Measurements from ENCODE around the gene UBE2QL1.

Gene UBE2QL1

DNA sequence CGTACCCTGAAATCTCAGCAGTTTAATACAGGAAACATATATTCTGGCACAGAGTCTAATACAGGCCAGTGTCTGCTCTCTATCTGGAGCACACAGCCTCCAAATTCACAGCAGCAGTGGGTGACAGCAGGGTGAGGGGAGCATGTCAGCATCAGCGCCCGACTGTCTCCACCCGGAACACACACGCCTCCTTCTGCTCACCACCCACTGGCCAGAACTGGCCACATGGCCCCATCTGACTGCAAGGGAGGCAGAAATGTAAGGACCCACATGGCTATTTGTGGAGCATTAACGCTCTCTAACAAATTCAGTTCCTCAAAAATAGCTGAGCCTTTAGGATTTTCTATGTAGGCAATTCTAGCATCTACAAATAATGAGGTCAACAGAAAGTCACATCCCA lies 24.6 kb downstream of the UBE2QL1 start:
- Histone ChIP-seq H3K4me3 (ENCODE audit: low read depth in 1 of 2, low read length in 1 of 2) (no peak overlapping the region), H3K36me3 (no peaks in the 10 kb centered on the region), H3K27ac (no peak overlapping the region), H3K9me3 (no peaks in the 10 kb centered on the region), H3K27me3 (peaks cover 2% of the 10 kb centered on the region), H3K4me1 (ENCODE audit: control insufficient read depth in 1 of 2, insufficient read depth in 1 of 2, low read depth in 1 of 2, low read length in 1 of 2) (no peaks in the 10 kb centered on the region)
- TF ChIP-seq, protein P1, sequence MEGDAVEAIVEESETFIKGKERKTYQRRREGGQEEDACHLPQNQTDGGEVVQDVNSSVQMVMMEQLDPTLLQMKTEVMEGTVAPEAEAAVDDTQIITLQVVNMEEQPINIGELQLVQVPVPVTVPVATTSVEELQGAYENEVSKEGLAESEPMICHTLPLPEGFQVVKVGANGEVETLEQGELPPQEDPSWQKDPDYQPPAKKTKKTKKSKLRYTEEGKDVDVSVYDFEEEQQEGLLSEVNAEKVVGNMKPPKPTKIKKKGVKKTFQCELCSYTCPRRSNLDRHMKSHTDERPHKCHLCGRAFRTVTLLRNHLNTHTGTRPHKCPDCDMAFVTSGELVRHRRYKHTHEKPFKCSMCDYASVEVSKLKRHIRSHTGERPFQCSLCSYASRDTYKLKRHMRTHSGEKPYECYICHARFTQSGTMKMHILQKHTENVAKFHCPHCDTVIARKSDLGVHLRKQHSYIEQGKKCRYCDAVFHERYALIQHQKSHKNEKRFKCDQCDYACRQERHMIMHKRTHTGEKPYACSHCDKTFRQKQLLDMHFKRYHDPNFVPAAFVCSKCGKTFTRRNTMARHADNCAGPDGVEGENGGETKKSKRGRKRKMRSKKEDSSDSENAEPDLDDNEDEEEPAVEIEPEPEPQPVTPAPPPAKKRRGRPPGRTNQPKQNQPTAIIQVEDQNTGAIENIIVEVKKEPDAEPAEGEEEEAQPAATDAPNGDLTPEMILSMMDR (IDR thresholded peaks at IDR 0.05), result no peak

DNA sequence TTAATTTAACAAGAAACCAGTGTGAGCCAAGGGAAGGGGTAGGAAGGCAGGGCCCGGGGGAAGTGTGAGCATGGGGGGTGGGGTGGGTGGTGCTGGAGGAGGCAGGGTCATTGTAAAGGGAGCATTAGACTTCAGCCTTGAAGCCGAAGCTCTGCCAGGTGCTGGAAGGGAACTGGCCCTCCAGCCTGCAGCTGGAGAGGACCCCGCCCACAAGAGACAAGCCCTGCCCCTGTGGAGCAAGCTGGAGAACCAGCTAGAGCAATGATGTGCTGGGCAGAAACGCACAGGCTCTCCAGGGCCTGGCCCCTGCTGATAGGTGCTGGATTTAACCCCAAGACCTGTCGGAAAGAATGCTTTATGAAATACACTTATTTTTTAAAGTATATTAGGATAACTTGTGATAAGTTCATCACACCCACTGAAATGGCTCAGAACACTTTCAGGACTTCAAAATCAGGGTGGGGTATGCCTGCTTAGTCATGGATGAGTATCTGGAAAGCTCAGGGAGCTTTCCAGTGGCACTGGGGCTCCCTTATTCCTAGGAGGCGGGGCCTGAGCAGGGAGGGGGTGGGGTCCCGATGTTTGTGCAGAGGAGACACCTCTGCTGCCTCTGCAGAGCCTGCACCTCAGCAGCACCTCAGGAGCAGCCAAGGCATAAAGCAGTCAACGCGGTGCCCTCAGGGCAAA lies 27.1 kb downstream of the UBE2QL1 start:
- Histone ChIP-seq H3K4me1 (ENCODE audit: control insufficient read depth in 1 of 2, insufficient read depth in 1 of 2, low read depth in 1 of 2, low read length in 1 of 2) (no peaks in the 10 kb centered on the region), H3K4me3 (ENCODE audit: low read depth in 1 of 2, low read length in 1 of 2) (no peak overlapping the region), H3K27me3 (no peaks in the 10 kb centered on the region), H3K36me3 (no peaks in the 10 kb centered on the region), H3K9me3 (no peaks in the 10 kb centered on the region), H3K27ac (no peak overlapping the region)
- TF ChIP-seq, protein P1 (IDR thresholded peaks at IDR 0.05), result no peak

DNA sequence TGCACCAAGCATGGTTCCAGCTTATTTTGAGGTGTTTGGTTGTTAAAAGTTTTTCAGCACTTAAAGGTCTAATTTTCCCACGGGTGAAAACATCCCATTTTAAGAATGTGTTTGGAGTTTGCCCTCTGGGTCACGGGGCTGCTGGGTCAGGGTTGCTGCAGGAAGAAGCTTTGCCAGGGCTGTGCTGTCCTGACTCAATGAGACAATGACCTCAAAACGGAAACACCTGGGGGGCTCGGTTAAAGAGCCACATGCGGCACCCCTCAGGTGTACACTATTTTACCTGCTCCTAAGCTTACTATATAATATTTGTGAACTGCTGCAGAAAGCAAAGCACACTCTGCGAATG lies 27.6 kb downstream of the UBE2QL1 start:
- Histone ChIP-seq H3K27me3 (no peaks in the 10 kb centered on the region), H3K36me3 (no peaks in the 10 kb centered on the region), H3K9me3 (no peaks in the 10 kb centered on the region), H3K4me1 (ENCODE audit: control insufficient read depth in 1 of 2, insufficient read depth in 1 of 2, low read depth in 1 of 2, low read length in 1 of 2) (no peaks in the 10 kb centered on the region), H3K27ac (no peak overlapping the region), H3K4me3 (ENCODE audit: low read depth in 1 of 2, low read length in 1 of 2) (no peak overlapping the region)
- TF ChIP-seq, protein P1 (IDR thresholded peaks at IDR 0.05), result no peak

DNA sequence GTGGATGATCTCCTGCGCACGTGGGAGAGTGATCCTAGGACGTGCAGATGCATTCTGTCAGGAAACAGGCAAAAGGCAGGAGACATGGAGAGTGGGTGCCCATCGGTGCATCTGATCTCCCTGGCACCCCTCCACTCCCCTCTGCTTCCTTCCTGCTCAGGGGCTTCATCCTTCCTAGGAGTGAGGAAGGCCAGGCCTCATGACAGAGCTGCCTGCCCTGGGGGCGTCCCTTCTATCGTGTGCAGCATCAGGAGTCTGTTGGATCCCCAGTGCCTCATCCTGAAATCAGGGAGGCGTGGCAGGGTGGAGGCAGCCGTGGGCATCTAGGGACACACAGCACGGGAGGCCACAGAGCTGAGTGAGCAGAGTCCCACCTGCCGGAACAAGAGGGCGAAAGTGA lies 30.1 kb downstream of the UBE2QL1 start:
- Histone ChIP-seq H3K9me3 (no peaks in the 10 kb centered on the region), H3K4me3 (ENCODE audit: low read depth in 1 of 2, low read length in 1 of 2) (no peak overlapping the region), H3K4me1 (ENCODE audit: control insufficient read depth in 1 of 2, insufficient read depth in 1 of 2, low read depth in 1 of 2, low read length in 1 of 2) (no peaks in the 10 kb centered on the region), H3K27ac (no peak overlapping the region), H3K36me3 (no peaks in the 10 kb centered on the region), H3K27me3 (no peaks in the 10 kb centered on the region)
- TF ChIP-seq, protein P1 (IDR thresholded peaks at IDR 0.05), result no peak

DNA sequence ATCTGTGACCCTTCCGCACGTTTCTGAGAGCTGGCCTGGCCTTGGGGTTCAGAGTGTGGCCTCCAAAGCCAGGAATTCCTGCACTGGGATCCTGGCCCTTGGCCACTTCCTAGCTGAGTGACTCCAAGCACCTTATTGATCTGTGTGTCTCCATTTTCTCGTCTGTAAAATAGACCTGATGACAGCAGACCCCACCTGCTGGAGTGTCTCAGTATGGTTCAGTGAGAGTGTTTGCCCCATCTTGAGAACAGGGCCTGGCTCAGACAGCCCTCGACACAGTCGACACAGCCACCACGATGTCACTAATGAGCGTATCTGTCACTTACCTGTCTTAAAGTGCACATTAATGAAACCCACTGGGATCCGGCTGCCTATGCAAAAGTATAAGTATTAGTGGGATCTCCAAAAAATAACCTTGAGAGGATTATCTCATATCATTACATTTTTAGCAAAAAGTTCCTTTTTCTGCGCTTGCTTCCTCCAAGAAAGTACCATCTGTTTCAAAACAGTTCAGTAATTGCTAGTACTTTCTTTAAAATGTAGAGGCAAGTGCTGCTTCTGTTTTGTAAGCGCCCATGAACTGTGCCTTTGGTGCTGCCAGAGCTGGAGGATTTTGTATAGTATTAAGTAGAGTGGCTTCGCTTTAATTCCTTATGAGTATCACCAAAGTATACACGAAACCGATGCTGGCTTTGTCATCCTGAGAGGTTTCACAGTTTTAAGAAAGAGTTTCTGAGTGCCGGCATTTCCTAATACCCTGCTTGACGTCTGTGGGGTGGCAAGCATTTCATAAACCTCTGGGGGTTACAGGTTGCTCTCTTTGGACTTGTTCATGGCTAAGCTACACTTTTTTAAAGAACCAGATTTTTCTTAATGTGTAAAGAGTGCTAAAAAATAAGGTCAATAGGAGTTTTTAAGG lies 31.7 kb downstream of the UBE2QL1 start:
- TF ChIP-seq, protein P1 (IDR thresholded peaks at IDR 0.05), result no peak
- Histone ChIP-seq H3K4me3 (ENCODE audit: low read depth in 1 of 2, low read length in 1 of 2) (no peak overlapping the region), H3K27ac (no peak overlapping the region), H3K27me3 (no peaks in the 10 kb centered on the region), H3K4me1 (ENCODE audit: control insufficient read depth in 1 of 2, insufficient read depth in 1 of 2, low read depth in 1 of 2, low read length in 1 of 2) (no peaks in the 10 kb centered on the region), H3K9me3 (no peaks in the 10 kb centered on the region), H3K36me3 (no peaks in the 10 kb centered on the region)

Measured in neutrophil (primary cell).